ENCODE measurements around the gene GPR78. TPM values are rescaled to one million over a fixed set of nuclear protein-coding genes. Genes with fewer than 3 reads are reported as not detected.

Gene GPR78
- total RNA-seq, 4 donors from 2014 or later, result not detected

DNA sequence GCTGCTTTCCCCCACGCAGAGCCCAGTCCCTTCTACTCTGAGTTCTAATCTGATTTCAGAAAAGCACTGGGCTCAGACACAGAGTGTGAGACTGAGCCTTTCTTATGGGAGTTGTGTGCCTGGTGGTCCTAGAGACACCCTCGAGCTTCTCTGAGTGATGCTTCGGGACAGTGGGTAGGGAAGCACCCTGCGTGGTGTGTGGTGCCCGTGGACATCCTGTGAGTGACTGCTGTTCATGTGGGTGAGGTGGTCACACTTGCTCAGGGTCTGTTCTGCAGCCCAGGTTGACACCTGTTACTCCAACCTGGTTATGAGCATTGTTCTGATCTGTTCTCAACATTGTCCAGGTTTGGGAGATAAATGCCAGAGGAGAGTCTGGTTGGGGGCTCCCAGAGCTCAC is 6.1 kb downstream of the GPR78 start:
- Histone ChIP-seq H3K36me3 (no peaks in the 10 kb centered on the region), H3K9me3 (no peaks in the 10 kb centered on the region), H3K27me3 (peaks cover 80% of the 10 kb centered on the region), H3K27ac (no peak overlapping the region), H3K4me3 (no peak overlapping the region), H3K4me1 (no peaks in the 10 kb centered on the region)
- TF ChIP-seq POLR2A (IDR thresholded peaks at IDR 0.05) (no peak), EP300 (IDR thresholded peaks at IDR 0.05) (no peak), POLR2AphosphoS5 (IDR thresholded peaks at IDR 0.05) (no peak)
- TF ChIP-seq, protein P1, sequence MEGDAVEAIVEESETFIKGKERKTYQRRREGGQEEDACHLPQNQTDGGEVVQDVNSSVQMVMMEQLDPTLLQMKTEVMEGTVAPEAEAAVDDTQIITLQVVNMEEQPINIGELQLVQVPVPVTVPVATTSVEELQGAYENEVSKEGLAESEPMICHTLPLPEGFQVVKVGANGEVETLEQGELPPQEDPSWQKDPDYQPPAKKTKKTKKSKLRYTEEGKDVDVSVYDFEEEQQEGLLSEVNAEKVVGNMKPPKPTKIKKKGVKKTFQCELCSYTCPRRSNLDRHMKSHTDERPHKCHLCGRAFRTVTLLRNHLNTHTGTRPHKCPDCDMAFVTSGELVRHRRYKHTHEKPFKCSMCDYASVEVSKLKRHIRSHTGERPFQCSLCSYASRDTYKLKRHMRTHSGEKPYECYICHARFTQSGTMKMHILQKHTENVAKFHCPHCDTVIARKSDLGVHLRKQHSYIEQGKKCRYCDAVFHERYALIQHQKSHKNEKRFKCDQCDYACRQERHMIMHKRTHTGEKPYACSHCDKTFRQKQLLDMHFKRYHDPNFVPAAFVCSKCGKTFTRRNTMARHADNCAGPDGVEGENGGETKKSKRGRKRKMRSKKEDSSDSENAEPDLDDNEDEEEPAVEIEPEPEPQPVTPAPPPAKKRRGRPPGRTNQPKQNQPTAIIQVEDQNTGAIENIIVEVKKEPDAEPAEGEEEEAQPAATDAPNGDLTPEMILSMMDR (IDR thresholded peaks at IDR 0.05), result no peak
- 67% methylated on average over 1 of the region's 5 CpGs for WGBS
- DNase-seq (ENCODE audit: low spot score in 2 of 2), result peak in 1 of 2 donors; percentile 58

DNA sequence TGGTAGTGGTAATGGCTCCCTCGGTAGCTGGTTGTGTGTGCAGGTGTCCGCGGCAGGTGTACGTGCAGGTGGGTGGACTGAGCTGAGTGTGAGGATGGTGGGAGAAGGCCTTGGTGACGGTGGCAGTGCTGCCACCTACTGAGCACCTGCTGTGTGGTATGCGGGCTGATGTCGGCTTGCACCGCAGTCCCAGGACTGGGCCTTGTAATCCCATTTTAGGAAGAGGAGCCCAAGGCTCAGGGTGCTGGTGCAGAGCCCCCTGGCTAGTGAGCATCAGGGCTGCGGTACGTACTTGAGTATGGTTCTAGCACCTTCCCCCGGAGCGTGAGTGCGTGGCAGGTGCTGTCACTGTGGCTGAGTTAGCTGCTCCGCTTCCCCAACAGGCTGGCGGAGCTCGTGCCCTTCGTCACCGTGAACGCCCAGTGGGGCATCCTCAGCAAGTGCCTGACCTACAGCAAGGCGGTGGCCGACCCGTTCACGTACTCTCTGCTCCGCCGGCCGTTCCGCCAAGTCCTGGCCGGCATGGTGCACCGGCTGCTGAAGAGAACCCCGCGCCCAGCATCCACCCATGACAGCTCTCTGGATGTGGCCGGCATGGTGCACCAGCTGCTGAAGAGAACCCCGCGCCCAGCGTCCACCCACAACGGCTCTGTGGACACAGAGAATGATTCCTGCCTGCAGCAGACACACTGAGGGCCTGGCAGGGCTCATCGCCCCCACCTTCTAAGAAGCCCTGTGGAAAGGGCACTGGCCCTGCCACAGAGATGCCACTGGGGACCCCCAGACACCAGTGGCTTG is 6.7 kb downstream of the GPR78 start:
- TF ChIP-seq POLR2AphosphoS5 (IDR thresholded peaks at IDR 0.05) (no peak), EP300 (IDR thresholded peaks at IDR 0.05) (no peak), POLR2A (IDR thresholded peaks at IDR 0.05) (no peak)
- TF ChIP-seq, protein P1 (IDR thresholded peaks at IDR 0.05), result no peak
- Histone ChIP-seq H3K27me3 (peaks cover 80% of the 10 kb centered on the region), H3K4me1 (no peaks in the 10 kb centered on the region), H3K27ac (no peak overlapping the region), H3K9me3 (no peaks in the 10 kb centered on the region), H3K36me3 (no peaks in the 10 kb centered on the region), H3K4me3 (no peak overlapping the region)
- DNase-seq (ENCODE audit: low spot score in 2 of 2), result peak; percentile 41 to 74
- 76% methylated on average over 30 of the region's 37 CpGs for WGBS

DNA sequence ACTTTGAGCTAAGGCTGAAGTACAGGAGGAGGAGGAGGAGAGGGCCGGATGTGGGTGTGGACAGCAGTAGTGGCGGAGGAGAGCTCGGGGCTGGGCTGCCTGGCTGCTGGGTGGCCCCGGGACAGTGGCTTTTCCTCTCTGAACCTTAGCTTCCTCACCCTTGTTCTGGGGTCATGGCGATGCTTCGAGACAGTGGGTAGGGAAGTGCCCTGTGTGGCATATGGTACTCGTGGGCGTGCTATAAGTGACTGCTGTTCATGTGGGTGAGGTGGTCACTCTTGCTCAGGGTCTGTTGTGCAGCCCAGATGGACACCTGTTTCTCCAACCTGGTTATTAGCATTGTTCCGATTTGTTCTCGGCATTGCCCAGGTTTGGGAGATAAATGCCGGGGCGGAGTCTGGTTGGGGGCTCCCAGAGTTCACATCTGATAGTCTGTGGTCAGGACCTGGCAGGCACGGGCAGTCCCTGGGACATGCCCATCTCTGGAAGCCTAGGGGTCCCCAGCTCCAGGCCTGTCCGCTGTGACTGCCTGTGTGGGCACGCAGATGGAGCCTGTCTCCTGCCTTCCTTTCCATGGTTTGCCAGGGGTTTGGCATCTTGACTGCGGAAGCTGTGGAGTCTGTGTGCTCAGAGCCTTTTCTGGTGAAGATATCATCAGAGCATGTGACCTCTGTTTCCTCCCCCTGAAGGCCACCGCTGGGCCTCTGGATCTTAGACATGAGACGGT is 7.4 kb downstream of the GPR78 start:
- peaks cover 4% of the 10 kb centered on the region for H3K4me1 ChIP-seq
- WGBS, result 83% methylated on average over 13 of the region's 18 CpGs
- H3K4me3 ChIP-seq, result no peak overlapping the region
- H3K27ac ChIP-seq, result no peak overlapping the region
- no peaks in the 10 kb centered on the region for H3K9me3 ChIP-seq
- peaks cover 80% of the 10 kb centered on the region for H3K27me3 ChIP-seq
- H3K36me3 ChIP-seq, result no peaks in the 10 kb centered on the region
- TF ChIP-seq POLR2A (IDR thresholded peaks at IDR 0.05) (no peak), POLR2AphosphoS5 (IDR thresholded peaks at IDR 0.05) (no peak), EP300 (IDR thresholded peaks at IDR 0.05) (no peak)
- TF ChIP-seq, protein P1 (IDR thresholded peaks at IDR 0.05), result no peak
- peak; percentile 43 to 58 for DNase-seq (ENCODE audit: low spot score in 2 of 2)

DNA sequence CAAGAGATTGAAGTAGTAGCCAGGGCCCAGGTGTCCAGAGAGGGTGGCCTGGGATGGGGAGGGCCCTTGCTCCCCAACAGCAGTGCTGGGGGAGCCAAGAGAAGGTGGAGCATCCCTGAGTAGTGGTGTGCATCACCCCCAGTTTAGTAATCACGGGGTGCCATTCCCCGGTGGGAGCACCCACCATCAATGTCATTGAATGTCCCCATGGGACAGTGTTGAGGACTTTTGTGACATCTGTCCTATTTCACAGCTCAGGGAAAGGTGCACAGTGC is 7.9 kb downstream of the GPR78 start:
- no peaks in the 10 kb centered on the region for H3K9me3 ChIP-seq
- peaks cover 9% of the 10 kb centered on the region for H3K4me1 ChIP-seq
- H3K36me3 ChIP-seq, result no peaks in the 10 kb centered on the region
- TF ChIP-seq, protein P1 (IDR thresholded peaks at IDR 0.05), result no peak
- no peak for DNase-seq (ENCODE audit: low spot score in 2 of 2)
- H3K27ac ChIP-seq, result no peak overlapping the region
- H3K27me3 ChIP-seq, result peaks cover 80% of the 10 kb centered on the region
- 100% methylated on average over 2 of the region's 2 CpGs for WGBS
- no peak overlapping the region for H3K4me3 ChIP-seq

DNA sequence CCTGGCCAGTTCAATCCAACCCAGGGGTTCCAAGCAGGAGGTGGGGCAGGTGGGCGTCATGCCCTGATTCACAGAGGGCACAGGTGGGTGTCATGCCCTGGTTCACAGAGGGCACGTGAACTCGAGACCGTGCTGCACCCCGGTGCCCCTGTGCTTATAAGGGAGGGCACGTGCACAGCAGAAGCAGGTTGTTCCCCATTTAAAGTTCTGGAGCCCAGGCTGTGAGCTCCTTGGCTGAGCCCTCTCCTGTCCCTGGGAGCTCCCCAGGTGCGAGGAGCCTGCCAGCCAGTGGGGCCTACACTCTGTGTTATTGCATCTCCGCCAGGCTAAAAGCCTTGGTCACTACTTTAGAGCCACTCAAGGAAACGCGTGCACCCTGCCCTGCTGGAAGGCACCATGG is 9.1 kb downstream of the GPR78 start:
- H3K36me3 ChIP-seq, result no peaks in the 10 kb centered on the region
- peak; percentile 44 to 74 for DNase-seq (ENCODE audit: low spot score in 2 of 2)
- H3K4me1 ChIP-seq, result peaks cover 19% of the 10 kb centered on the region
- peaks cover 82% of the 10 kb centered on the region for H3K27me3 ChIP-seq
- H3K4me3 ChIP-seq, result no peak overlapping the region
- H3K9me3 ChIP-seq, result no peaks in the 10 kb centered on the region
- TF ChIP-seq, protein P1 (IDR thresholded peaks at IDR 0.05), result no peak
- TF ChIP-seq POLR2A (IDR thresholded peaks at IDR 0.05), result no peak
- TF ChIP-seq POLR2AphosphoS5 (IDR thresholded peaks at IDR 0.05), result no peak
- no peak for TF ChIP-seq EP300 (IDR thresholded peaks at IDR 0.05)
- 80% methylated on average over 10 of the region's 10 CpGs for WGBS
- no peak overlapping the region for H3K27ac ChIP-seq

All from suprapubic skin (tissue), 4 donors.